ENCODE measurements around the gene RYR2.

The RYR2 gene

GRCh38 chr1:237041795-237042525 is at the start of gene RYR2:
Gene RYR2 (plus strand): TSS chr1:237042184. CDS start chr1:237042522, 338 bp downstream.
- Histone ChIP-seq H3K4me1 (ENCODE audit: control insufficient read depth, insufficient read depth, low read length) (peaks cover 40% of the 10 kb centered on the region), H3K9me3 (ENCODE audit: control insufficient read depth, insufficient read depth, low read depth, low read length) (no peaks in the 10 kb centered on the region), H3K4me3 (ENCODE audit: low read depth, low read length) (peak within 1 kb of the TSS; percentile 69), H3K9ac (ENCODE audit: low read length) (peak within 1 kb of the TSS; percentile 58), H3K27ac (ENCODE audit: low read depth, low read length) (no peak within 1 kb of the TSS), H3K36me3 (ENCODE audit: control insufficient read depth, insufficient read depth, low read length) (no peaks in the 10 kb centered on the region), H3K27me3 (ENCODE audit: control insufficient read depth, insufficient read depth, low read length) (peaks cover 48% of the 10 kb centered on the region)

GRCh38 chr1:236992449-236992848 is 49.5 kb upstream of the RYR2 start:
- Histone ChIP-seq H3K27me3 (ENCODE audit: control insufficient read depth, insufficient read depth, low read length) (no peaks in the 10 kb centered on the region), H3K36me3 (ENCODE audit: control insufficient read depth, insufficient read depth, low read length) (no peaks in the 10 kb centered on the region), H3K9me3 (ENCODE audit: control insufficient read depth, insufficient read depth, low read depth, low read length) (peaks cover 21% of the 10 kb centered on the region), H3K27ac (ENCODE audit: low read depth, low read length) (no peak overlapping the region), H3K4me3 (ENCODE audit: low read depth, low read length) (no peak overlapping the region), H3K9ac (ENCODE audit: low read length) (no peak overlapping the region), H3K4me1 (ENCODE audit: control insufficient read depth, insufficient read depth, low read length) (no peaks in the 10 kb centered on the region)

- H3K27me3 ChIP-seq (ENCODE audit: control insufficient read depth, insufficient read depth, low read length), result no peaks in the 10 kb centered on the region
- no peaks in the 10 kb centered on the region for H3K36me3 ChIP-seq (ENCODE audit: control insufficient read depth, insufficient read depth, low read length)
Observed at GRCh38 chr1:236994450-236994849, 47.5 kb upstream of the RYR2 start.

GRCh38 chr1:236997361-236997760 is 44.6 kb upstream of the RYR2 start:
- Histone ChIP-seq H3K27ac (ENCODE audit: low read depth, low read length) (no peak overlapping the region), H3K27me3 (ENCODE audit: control insufficient read depth, insufficient read depth, low read length) (no peaks in the 10 kb centered on the region), H3K4me1 (ENCODE audit: control insufficient read depth, insufficient read depth, low read length) (no peaks in the 10 kb centered on the region; the same call in 1 of the 2 replicates), H3K4me3 (ENCODE audit: low read depth, low read length) (no peak overlapping the region), H3K36me3 (ENCODE audit: control insufficient read depth, insufficient read depth, low read length) (no peaks in the 10 kb centered on the region), H3K9me3 (ENCODE audit: control insufficient read depth, insufficient read depth, low read depth, low read length) (no peaks in the 10 kb centered on the region), H3K9ac (ENCODE audit: low read length) (no peak overlapping the region)

More at GRCh38 chr1:236994450-236994849, 47.5 kb upstream of the RYR2 start:
- Histone ChIP-seq H3K9me3 (ENCODE audit: control insufficient read depth, insufficient read depth, low read depth, low read length) (peaks cover 13% of the 10 kb centered on the region), H3K4me1 (ENCODE audit: control insufficient read depth, insufficient read depth, low read length) (no peaks in the 10 kb centered on the region; the same call in 1 of the 2 replicates), H3K4me3 (ENCODE audit: low read depth, low read length) (no peak overlapping the region), H3K27ac (ENCODE audit: low read depth, low read length) (no peak overlapping the region), H3K9ac (ENCODE audit: low read length) (no peak overlapping the region)

- H3K4me3 ChIP-seq (ENCODE audit: low read depth, low read length), result no peak overlapping the region
- no peaks in the 10 kb centered on the region; the same call in 1 of the 2 replicates for H3K4me1 ChIP-seq (ENCODE audit: control insufficient read depth, insufficient read depth, low read length)
- no peak overlapping the region for H3K27ac ChIP-seq (ENCODE audit: low read depth, low read length)
- no peaks in the 10 kb centered on the region for H3K36me3 ChIP-seq (ENCODE audit: control insufficient read depth, insufficient read depth, low read length)
- no peaks in the 10 kb centered on the region for H3K27me3 ChIP-seq (ENCODE audit: control insufficient read depth, insufficient read depth, low read length)
- no peak overlapping the region for H3K9ac ChIP-seq (ENCODE audit: low read length)
- H3K9me3 ChIP-seq (ENCODE audit: control insufficient read depth, insufficient read depth, low read depth, low read length), result no peaks in the 10 kb centered on the region
Observed at GRCh38 chr1:236997882-236998281, 44.1 kb upstream of the RYR2 start.

GRCh38 chr1:236998546-236998945 is 43.4 kb upstream of the RYR2 start:
- H3K27me3 ChIP-seq (ENCODE audit: control insufficient read depth, insufficient read depth, low read length), result no peaks in the 10 kb centered on the region
- H3K4me1 ChIP-seq (ENCODE audit: control insufficient read depth, insufficient read depth, low read length), result no peaks in the 10 kb centered on the region; the same call in 1 of the 2 replicates
- no peaks in the 10 kb centered on the region for H3K9me3 ChIP-seq (ENCODE audit: control insufficient read depth, insufficient read depth, low read depth, low read length)
- no peaks in the 10 kb centered on the region for H3K36me3 ChIP-seq (ENCODE audit: control insufficient read depth, insufficient read depth, low read length)
- no peak overlapping the region for H3K27ac ChIP-seq (ENCODE audit: low read depth, low read length)
- no peak overlapping the region for H3K9ac ChIP-seq (ENCODE audit: low read length)
- H3K4me3 ChIP-seq (ENCODE audit: low read depth, low read length), result no peak overlapping the region

GRCh38 chr1:237000191-237000590 is 41.8 kb upstream of the RYR2 start:
- no peak overlapping the region for H3K4me3 ChIP-seq (ENCODE audit: low read depth, low read length)
- H3K9ac ChIP-seq (ENCODE audit: low read length), result no peak overlapping the region
- no peaks in the 10 kb centered on the region for H3K9me3 ChIP-seq (ENCODE audit: control insufficient read depth, insufficient read depth, low read depth, low read length)
- H3K4me1 ChIP-seq (ENCODE audit: control insufficient read depth, insufficient read depth, low read length), result no peaks in the 10 kb centered on the region; the same call in 1 of the 2 replicates
- no peaks in the 10 kb centered on the region for H3K36me3 ChIP-seq (ENCODE audit: control insufficient read depth, insufficient read depth, low read length)
- no peaks in the 10 kb centered on the region for H3K27me3 ChIP-seq (ENCODE audit: control insufficient read depth, insufficient read depth, low read length)
- no peak overlapping the region for H3K27ac ChIP-seq (ENCODE audit: low read depth, low read length)

- Histone ChIP-seq H3K36me3 (ENCODE audit: control insufficient read depth, insufficient read depth, low read length) (no peaks in the 10 kb centered on the region), H3K4me1 (ENCODE audit: control insufficient read depth, insufficient read depth, low read length) (no peaks in the 10 kb centered on the region; the same call in 1 of the 2 replicates), H3K4me3 (ENCODE audit: low read depth, low read length) (no peak overlapping the region), H3K9me3 (ENCODE audit: control insufficient read depth, insufficient read depth, low read depth, low read length) (no peaks in the 10 kb centered on the region), H3K27ac (ENCODE audit: low read depth, low read length) (no peak overlapping the region), H3K9ac (ENCODE audit: low read length) (no peak overlapping the region), H3K27me3 (ENCODE audit: control insufficient read depth, insufficient read depth, low read length) (no peaks in the 10 kb centered on the region)
Observed at GRCh38 chr1:237003516-237003915, 38.5 kb upstream of the RYR2 start.

GRCh38 chr1:237004116-237004515 is 37.9 kb upstream of the RYR2 start, which contains the start of gene MT1HL1:
Gene MT1HL1 (minus strand): TSS chr1:237004441. CDS start chr1:237004372, 69 bp downstream.
- Histone ChIP-seq H3K27me3 (ENCODE audit: control insufficient read depth, insufficient read depth, low read length) (no peaks in the 10 kb centered on the region), H3K27ac (ENCODE audit: low read depth, low read length) (no peak within 1 kb of the TSS), H3K4me3 (ENCODE audit: low read depth, low read length) (no peak within 1 kb of the TSS), H3K9me3 (ENCODE audit: control insufficient read depth, insufficient read depth, low read depth, low read length) (no peaks in the 10 kb centered on the region), H3K9ac (ENCODE audit: low read length) (no peak within 1 kb of the TSS), H3K4me1 (ENCODE audit: control insufficient read depth, insufficient read depth, low read length) (peaks cover 6% of the 10 kb centered on the region; the same call in 1 of the 2 replicates), H3K36me3 (ENCODE audit: control insufficient read depth, insufficient read depth, low read length) (no peaks in the 10 kb centered on the region)

GRCh38 chr1:237005674-237006073 is 36.3 kb upstream of the RYR2 start:
- Histone ChIP-seq H3K27me3 (ENCODE audit: control insufficient read depth, insufficient read depth, low read length) (no peaks in the 10 kb centered on the region), H3K4me3 (ENCODE audit: low read depth, low read length) (no peak overlapping the region), H3K9me3 (ENCODE audit: control insufficient read depth, insufficient read depth, low read depth, low read length) (no peaks in the 10 kb centered on the region), H3K9ac (ENCODE audit: low read length) (no peak overlapping the region), H3K36me3 (ENCODE audit: control insufficient read depth, insufficient read depth, low read length) (no peaks in the 10 kb centered on the region), H3K27ac (ENCODE audit: low read depth, low read length) (no peak overlapping the region), H3K4me1 (ENCODE audit: control insufficient read depth, insufficient read depth, low read length) (peaks cover 17% of the 10 kb centered on the region; the same call in 1 of the 2 replicates)

- Histone ChIP-seq H3K9me3 (ENCODE audit: control insufficient read depth, insufficient read depth, low read depth, low read length) (no peaks in the 10 kb centered on the region), H3K36me3 (ENCODE audit: control insufficient read depth, insufficient read depth, low read length) (no peaks in the 10 kb centered on the region), H3K4me3 (ENCODE audit: low read depth, low read length) (no peak overlapping the region), H3K9ac (ENCODE audit: low read length) (no peak overlapping the region), H3K27ac (ENCODE audit: low read depth, low read length) (no peak overlapping the region), H3K27me3 (ENCODE audit: control insufficient read depth, insufficient read depth, low read length) (no peaks in the 10 kb centered on the region), H3K4me1 (ENCODE audit: control insufficient read depth, insufficient read depth, low read length) (peaks cover 17% of the 10 kb centered on the region; the same call in 1 of the 2 replicates)
Observed at GRCh38 chr1:237007147-237007881, 34.7 kb upstream of the RYR2 start.
